HCT116 (cell line): Measurements from ENCODE around the gene B4GALT3. TPM values are rescaled to one million over a fixed set of nuclear protein-coding genes. Genes with fewer than 3 reads are reported as not detected.

Experiments used
- ATAC-seq: fragments of 200-7000 bp; cut with Tn5 transposase; 2 replicates; pipeline ENCODE4 v1.9.1; 2020; ENCODE audit warnings: mild to moderate bottlenecking, moderate library complexity
- BruUV-seq: library from RNA; stranded (reverse); fragments of 400-500 nt; replicated peaks from 2 replicates; lab custom pipeline; 2021; lab: Mats Ljungman, UMichigan
- CTCF ChIA-PET: fragments of 300-600 bp; sonication (Branson Sonifier 250); formaldehyde crosslinking; loops from one replicate; lab custom pipeline; 2021; ENCODE audit warnings: antibody characterized with exemption; lab: Charles Lee
- POLR2A ChIA-PET: fragments of 300-600, 350-600 bp; sonication (Branson Sonifier 250); formaldehyde crosslinking; loops from one replicate; lab custom pipeline; 2021; ENCODE audit warnings: antibody characterized with exemption; lab: Charles Lee
- RAD21 ChIA-PET, 2 experiments: fragments of 300-600 bp; sonication (Branson Sonifier 250); formaldehyde crosslinking; loops; one replicate each; lab custom pipeline; 2023; ENCODE audit warnings: low total read pairs in 2 of 2; ENCODE audit not compliant: uncharacterized antibody in 2 of 2, unreplicated experiment in 2 of 2, low non-redundant PET in 1 of 2; lab: Charles Lee
- DNase-seq: peaks from one replicate; pipeline ENCODE4 v3.0.0-alpha.2; 2010; ENCODE audit warnings: low read depth, low spot score
- H2AFZ ChIP-seq: fragments of 200-600 bp; shearing (Covaris generic), sonication (generic); 2 replicates; pipeline ENCODE4 v1.6.1; 2017; ENCODE audit warnings: low read depth, mixed run types, mixed read lengths, antibody characterized with exemption, low read length; ENCODE audit not compliant: poor library complexity, severe bottlenecking
- H3K27ac ChIP-seq: 2 replicates; pipeline ENCODE4 v1.5.1; 2012; ENCODE audit warnings: low read depth, low read length
- H3K27me3 ChIP-seq: fragments of 200-600 bp; sonication (generic); 2 replicates; pipeline ENCODE4 v1.6.1; 2016; ENCODE audit warnings: mixed run types, low read length, mixed read lengths; ENCODE audit not compliant: insufficient read depth
- H3K36me3 ChIP-seq, 2 experiments: fragments of 200-500 bp in 1 of 2; fragments of 200-600 bp in 1 of 2; sonication (Bioruptor generic) in 1 of 2; sonication (generic) in 1 of 2; 2 replicates each; pipeline versions ENCODE4 v1.5.1 to v1.6.1; 2014 to 2016; ENCODE audit warnings: low read length in 2 of 2, inconsistent platforms in 1 of 2, mixed read lengths in 1 of 2, mixed run types in 1 of 2; ENCODE audit not compliant: insufficient read depth in 2 of 2, control insufficient read depth in 1 of 2
- H3K4me1 ChIP-seq, 2 experiments: fragments of 200-600 bp in 1 of 2; sonication (generic) in 1 of 2; 2 replicates each; pipeline versions ENCODE4 v1.5.1 to v1.6.1; 2012 to 2017; ENCODE audit warnings: low read length in 2 of 2, inconsistent platforms in 1 of 2, mild to moderate bottlenecking in 1 of 2, mixed read lengths in 1 of 2, mixed run types in 1 of 2, moderate library complexity in 1 of 2; ENCODE audit not compliant: insufficient read depth in 2 of 2, control insufficient read depth in 1 of 2
- H3K4me2 ChIP-seq: fragments of 200-600 bp; sonication (generic); 2 replicates; pipeline ENCODE4 v1.6.1; 2017; ENCODE audit warnings: mixed run types, low read length, mixed read lengths
- H3K4me3 ChIP-seq, 2 experiments: fragments of 200-600 bp in 1 of 2; sonication (generic) in 1 of 2; replicated peaks in 1 of 2; 2 replicates each; pipeline ENCODE4 v1.5.1; 2011 to 2016; ENCODE audit warnings: low read length in 2 of 2, control low read depth in 1 of 2, low read depth in 1 of 2, mild to moderate bottlenecking in 1 of 2, mixed read lengths in 1 of 2, mixed run types in 1 of 2
- H3K79me2 ChIP-seq: fragments of 200-600 bp; sonication (generic); 2 replicates; pipeline ENCODE4 v1.6.1; 2017; ENCODE audit warnings: mild to moderate bottlenecking, mixed run types, low read length, moderate library complexity, mixed read lengths; ENCODE audit not compliant: insufficient read depth
- H3K9ac ChIP-seq: fragments of 200-600 bp; sonication (generic); 2 replicates; pipeline ENCODE4 v1.6.1; 2016; ENCODE audit warnings: low read length, mixed read lengths
- H3K9me2 ChIP-seq: fragments of 200-600 bp; sonication (generic), shearing (Covaris generic); 2 replicates; pipeline ENCODE4 v1.6.1; 2017; ENCODE audit warnings: mixed run types, mild to moderate bottlenecking, moderate library complexity; ENCODE audit not compliant: insufficient read depth
- H3K9me3 ChIP-seq, 2 experiments: fragments of 200-500 bp in 1 of 2; fragments of 200-600 bp in 1 of 2; sonication (Bioruptor generic) in 1 of 2; sonication (generic) in 1 of 2; 2 replicates each; pipeline ENCODE4 v1.6.1; 2014 to 2017; ENCODE audit warnings: low read length in 2 of 2, mixed read lengths in 2 of 2, inconsistent platforms in 1 of 2, low read depth in 1 of 2, mild to moderate bottlenecking in 1 of 2, mixed run types in 1 of 2, moderate library complexity in 1 of 2; ENCODE audit not compliant: control insufficient read depth in 1 of 2, insufficient read depth in 1 of 2
- H4K20me1 ChIP-seq: fragments of 200-600 bp; sonication (generic), shearing (Covaris generic); 2 replicates; pipeline ENCODE4 v1.6.1; 2017; ENCODE audit warnings: mixed run types, mild to moderate bottlenecking, moderate library complexity; ENCODE audit not compliant: insufficient read depth
- CBX3 ChIP-seq: IDR thresholded peaks from 2 replicates; pipeline ENCODE4 v1.6.1; 2012; ENCODE audit warnings: low read depth
- CEBPB ChIP-seq: IDR thresholded peaks from 2 replicates; pipeline ENCODE4 v1.6.1; 2012; ENCODE audit warnings: low read depth
- EGR1 ChIP-seq: IDR thresholded peaks from 2 replicates; pipeline ENCODE4 v1.6.1; 2012; ENCODE audit warnings: low read depth
- EZH2 ChIP-seq: fragments of 200-600 bp; sonication (generic); IDR thresholded peaks from 2 replicates; pipeline ENCODE4 v1.6.1; 2017; ENCODE audit warnings: antibody characterized with exemption, mixed run types
- EZH2phosphoT487 ChIP-seq: fragments of 200-600 bp; IDR thresholded peaks from 2 replicates; pipeline ENCODE4 v1.6.1; 2018; ENCODE audit warnings: antibody characterized with exemption, borderline replicate concordance
- FOSL1 ChIP-seq: IDR thresholded peaks from 2 replicates; pipeline ENCODE4 v1.6.1; 2012; ENCODE audit warnings: low read depth
- JUND ChIP-seq: IDR thresholded peaks from 2 replicates; pipeline ENCODE4 v1.6.1; 2012
- POLR2A ChIP-seq: IDR thresholded peaks from 2 replicates; pipeline ENCODE4 v1.7.0; 2011; ENCODE audit warnings: borderline replicate concordance; ENCODE audit not compliant: insufficient read depth, insufficient read length; ENCODE audit errors: extremely low read depth
- SIN3A ChIP-seq: IDR thresholded peaks from 2 replicates; pipeline ENCODE4 v1.6.1; 2012; ENCODE audit warnings: low read depth
- SRF ChIP-seq: IDR thresholded peaks from 2 replicates; pipeline ENCODE4 v1.6.1; 2012; ENCODE audit warnings: low read depth
- TCF7L2 ChIP-seq: IDR thresholded peaks from 2 replicates; pipeline ENCODE4 v1.7.0; 2011; ENCODE audit warnings: borderline replicate concordance, inconsistent platforms; ENCODE audit not compliant: insufficient read depth, insufficient read length; ENCODE audit errors: extremely low read depth
- ZNF274 ChIP-seq: fragments of 200-500 bp; sonication (Bioruptor generic); IDR thresholded peaks from 2 replicates; pipeline ENCODE4 v1.6.1; 2014; ENCODE audit warnings: mild to moderate bottlenecking, low read depth, low read length, inconsistent platforms
- intact Hi-C: fragments of 100-400 bp; cut with micrococcal nuclease; formaldehyde crosslinking; loops from 2 replicates; pipeline ENCODE4 v1.10.0; 2022
- total RNA-seq: library from RNA; stranded (reverse); gene quantifications from one replicate; pipeline ENCODE4 v1.2.1, GENCODE V29; 2021; ENCODE audit not compliant: unreplicated experiment
- TF ChIP-seq, protein P1 (sequence below): IDR thresholded peaks from 2 replicates; pipeline ENCODE4 v1.6.1; 2012; ENCODE audit warnings: low read depth

B4GALT3 gene
- total RNA-seq, 1 experiment from 2014 or later, result 53.7 TPM

DNA sequence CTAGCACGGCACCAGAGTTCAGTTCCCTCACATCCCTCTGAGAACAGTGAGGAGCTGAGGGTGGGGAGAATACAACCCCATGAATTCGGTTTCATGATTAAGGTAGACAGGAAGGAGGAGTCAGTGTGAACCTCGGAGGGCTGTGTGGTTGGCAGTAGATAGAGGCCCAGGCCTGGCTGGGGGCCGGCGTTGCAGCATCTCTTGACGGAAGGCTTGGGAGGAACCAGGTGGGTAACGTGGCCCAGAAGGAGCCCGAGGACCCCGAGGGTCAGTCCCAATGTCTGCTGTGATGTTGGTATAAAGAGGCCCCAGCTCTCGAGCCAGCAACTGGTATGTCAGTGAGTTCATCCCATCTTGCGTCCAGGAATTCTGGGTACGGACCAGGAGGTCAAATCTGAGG lies 5.6 kb downstream of the B4GALT3 start:
- intact Hi-C loops, result no loop called here
- H2AFZ ChIP-seq, result no peak overlapping the region
- no peaks in the 10 kb centered on the region for H3K9me3 ChIP-seq
- peaks cover 7 to 20% of the 10 kb centered on the region in 2 experiments; a peak in 3 of 4 replicates for H3K4me1 ChIP-seq
- no TSS peak for BruUV-seq
- H3K79me2 ChIP-seq, result peaks cover 14% of the 10 kb centered on the region
- no peaks in the 10 kb centered on the region for H3K27me3 ChIP-seq
- TF ChIP-seq EZH2phosphoT487 (no peak), SRF (no peak), JUND (no peak), ZNF274 (no peak), SIN3A (no peak), POLR2A (no peak), FOSL1 (no peak), CBX3 (no peak), EZH2 (no peak), CEBPB (no peak), TCF7L2 (no peak), EGR1 (no peak)
- TF ChIP-seq, protein P1, sequence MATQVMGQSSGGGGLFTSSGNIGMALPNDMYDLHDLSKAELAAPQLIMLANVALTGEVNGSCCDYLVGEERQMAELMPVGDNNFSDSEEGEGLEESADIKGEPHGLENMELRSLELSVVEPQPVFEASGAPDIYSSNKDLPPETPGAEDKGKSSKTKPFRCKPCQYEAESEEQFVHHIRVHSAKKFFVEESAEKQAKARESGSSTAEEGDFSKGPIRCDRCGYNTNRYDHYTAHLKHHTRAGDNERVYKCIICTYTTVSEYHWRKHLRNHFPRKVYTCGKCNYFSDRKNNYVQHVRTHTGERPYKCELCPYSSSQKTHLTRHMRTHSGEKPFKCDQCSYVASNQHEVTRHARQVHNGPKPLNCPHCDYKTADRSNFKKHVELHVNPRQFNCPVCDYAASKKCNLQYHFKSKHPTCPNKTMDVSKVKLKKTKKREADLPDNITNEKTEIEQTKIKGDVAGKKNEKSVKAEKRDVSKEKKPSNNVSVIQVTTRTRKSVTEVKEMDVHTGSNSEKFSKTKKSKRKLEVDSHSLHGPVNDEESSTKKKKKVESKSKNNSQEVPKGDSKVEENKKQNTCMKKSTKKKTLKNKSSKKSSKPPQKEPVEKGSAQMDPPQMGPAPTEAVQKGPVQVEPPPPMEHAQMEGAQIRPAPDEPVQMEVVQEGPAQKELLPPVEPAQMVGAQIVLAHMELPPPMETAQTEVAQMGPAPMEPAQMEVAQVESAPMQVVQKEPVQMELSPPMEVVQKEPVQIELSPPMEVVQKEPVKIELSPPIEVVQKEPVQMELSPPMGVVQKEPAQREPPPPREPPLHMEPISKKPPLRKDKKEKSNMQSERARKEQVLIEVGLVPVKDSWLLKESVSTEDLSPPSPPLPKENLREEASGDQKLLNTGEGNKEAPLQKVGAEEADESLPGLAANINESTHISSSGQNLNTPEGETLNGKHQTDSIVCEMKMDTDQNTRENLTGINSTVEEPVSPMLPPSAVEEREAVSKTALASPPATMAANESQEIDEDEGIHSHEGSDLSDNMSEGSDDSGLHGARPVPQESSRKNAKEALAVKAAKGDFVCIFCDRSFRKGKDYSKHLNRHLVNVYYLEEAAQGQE, result no peak
- ATAC-seq, result no peak
- no peak overlapping the region for H3K4me2 ChIP-seq
- no peak overlapping the region for H3K27ac ChIP-seq
- no peak for DNase-seq
- no peaks in the 10 kb centered on the region for H3K9me2 ChIP-seq
- no peak overlapping the region for H3K4me3 ChIP-seq
- peaks cover 21 to 38% of the 10 kb centered on the region in 2 experiments; a peak in 3 of 4 replicates for H3K36me3 ChIP-seq
- no peak overlapping the region for H3K9ac ChIP-seq
- ChIA-PET RAD21 (no interaction called here), POLR2A (no interaction called here), CTCF (interaction anchor here (1.0 to 1.5 kb wide), 2 partner anchors 55 to 210 kb away, joined by 3 read pairs; no protein-coding TSS in a partner anchor)
- no peaks in the 10 kb centered on the region for H4K20me1 ChIP-seq
